CD4-positive, alpha-beta T cell treated with Interleukin-17A for 4 hours (primary cell): ENCODE data around the gene ZCCHC7.

Source experiments
- DNase-seq: peaks from one replicate; pipeline ENCODE4 v3.0.0-alpha.2; 2020; ENCODE audit warnings: mixed read lengths

The ZCCHC7 gene

DNA sequence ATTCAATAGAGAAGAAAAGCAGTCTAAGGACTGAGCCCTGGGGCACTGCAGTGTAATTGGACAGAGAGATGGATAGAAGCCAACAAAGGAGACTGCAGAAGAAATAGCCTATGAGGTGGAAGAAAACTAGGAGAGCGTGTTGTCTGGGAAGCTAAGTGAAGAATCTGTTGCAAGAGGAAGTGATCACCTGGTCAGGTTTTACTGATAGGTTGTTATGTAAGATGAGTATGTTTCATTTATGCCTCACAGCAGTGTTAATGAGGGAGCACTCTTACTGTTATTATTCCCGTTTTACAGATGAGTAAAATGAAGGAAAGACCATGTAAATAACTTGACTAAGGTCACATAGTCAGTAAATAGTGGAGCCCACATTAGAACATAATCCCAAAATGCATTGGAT lies 222.1 kb downstream of the ZCCHC7 start:
- no peak for DNase-seq

DNA sequence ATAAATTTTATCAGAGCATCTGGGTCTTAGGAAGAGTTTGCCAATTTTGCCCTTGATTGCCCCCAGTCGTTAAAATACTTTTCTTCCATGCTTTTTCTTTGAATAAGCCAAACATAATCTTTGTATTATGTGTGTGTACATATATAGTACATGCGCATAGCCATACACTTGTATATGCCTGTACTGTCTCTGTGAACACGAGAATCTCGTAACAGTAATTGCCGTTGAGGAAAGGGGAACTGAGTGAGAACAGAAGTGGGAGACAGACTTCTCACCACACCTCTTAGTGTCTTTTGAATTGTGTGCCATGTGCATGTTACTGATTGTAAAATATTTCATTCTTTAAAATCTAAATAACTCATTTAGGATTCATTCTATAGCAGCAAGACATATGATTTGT lies 222.5 kb downstream of the ZCCHC7 start:
- no peak for DNase-seq

DNA sequence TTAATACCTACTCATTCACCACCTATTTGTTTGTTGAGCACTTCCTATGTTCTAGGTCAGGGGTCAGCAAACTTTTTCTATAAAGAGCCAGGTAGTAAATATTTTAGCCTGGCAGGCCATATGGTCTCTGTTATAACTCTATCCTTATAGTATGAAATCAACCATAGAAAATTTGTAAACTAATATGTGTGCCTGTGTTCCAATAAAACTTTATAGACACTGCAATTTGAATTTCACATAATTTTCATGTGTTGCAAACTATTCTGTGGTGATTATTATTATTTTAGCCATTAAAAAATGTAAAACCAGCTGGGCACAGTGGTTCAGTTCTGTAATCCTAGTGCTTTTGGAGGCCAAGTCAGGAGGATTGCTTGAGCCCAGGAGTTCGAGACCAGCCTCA lies 223.3 kb downstream of the ZCCHC7 start:
- DNase-seq = no peak

DNA sequence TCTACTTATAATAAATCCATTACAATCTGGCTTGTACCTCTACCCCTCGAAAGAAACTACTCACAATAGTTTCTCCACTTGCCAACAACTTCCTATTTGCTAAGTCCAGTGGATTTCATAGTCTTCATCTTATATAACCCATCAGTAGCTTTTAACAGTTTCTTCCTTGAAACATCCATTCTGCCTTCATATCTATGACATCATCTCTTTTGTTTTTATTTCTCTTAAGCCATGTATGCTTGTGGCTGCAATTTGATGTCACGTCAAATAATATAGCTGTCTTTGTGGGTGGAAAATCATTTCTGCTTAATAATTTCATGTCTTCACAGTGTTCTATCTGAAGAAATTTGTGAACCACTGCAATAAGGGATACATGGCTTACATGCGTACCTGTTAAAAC lies 224.7 kb downstream of the ZCCHC7 start:
- no peak for DNase-seq

DNA sequence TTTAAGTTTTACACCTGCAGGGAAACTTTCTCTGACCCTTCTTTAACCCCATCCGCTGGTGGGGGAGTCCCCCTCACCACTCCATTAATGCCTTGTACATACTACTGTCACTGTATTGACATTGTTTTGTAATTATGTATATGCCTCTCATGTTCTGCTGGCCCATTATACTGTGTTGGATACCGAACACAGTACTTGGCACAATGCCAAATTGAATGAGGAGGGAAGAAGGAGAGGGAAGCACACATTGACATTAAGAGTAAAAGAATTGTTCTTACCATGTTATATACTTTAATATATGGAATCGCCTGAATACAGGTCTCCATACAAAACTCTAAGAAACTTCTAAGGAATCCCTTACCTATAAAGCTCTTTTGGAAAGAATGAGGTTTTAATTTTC lies 228.5 kb downstream of the ZCCHC7 start:
- DNase-seq = no peak

DNA sequence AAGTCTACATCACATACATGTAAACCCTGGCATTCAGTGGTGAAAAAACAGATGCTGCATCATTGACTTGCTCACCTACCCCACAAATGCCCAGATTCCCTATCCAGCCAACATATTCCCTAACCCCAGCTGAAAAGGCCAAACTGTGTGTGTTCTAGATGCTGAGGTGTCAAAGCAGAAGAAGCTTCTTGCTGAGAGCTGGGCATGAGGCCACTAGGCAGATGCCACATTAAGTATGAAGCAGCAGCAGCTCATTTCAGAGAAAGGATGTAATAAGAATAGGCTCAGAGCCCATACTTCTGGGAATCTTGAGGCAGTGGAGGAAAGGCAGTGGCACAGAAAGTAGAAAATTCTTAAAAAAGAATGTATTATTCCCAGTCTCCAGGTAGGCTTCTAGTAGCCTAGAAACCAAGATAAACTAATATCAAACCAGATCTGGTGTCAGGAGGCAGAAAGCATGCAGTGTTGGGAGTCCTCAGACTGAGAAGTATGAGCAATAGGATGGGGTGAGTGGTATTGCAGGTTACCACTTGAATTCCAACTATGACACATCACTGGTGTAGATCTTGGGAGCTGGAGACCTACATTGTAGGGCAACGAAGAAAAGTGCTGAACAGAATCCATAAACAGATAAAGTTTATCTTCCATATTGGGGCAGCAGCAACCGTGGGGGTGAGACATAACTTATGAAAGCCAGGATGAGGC lies 230.3 kb downstream of the ZCCHC7 start:
- DNase-seq = no peak

DNA sequence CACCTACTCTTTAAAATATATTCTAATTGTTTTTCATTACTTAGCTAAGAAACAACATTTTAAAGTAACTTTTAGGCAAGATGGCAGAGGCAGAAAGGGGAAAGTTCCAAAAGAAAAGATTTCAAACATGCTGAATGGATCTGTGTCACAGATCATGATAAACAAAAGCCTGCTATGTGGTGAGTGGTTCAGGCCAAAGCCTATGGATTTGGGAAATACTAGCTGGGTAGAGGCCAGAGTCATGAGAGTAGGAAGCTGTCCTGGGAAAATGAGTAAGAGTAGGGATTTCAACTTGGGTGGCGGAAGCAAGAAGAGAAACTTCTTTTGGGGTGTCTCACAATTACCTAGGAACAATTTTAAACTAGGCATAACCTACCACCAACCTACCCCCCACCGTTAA lies 233.4 kb downstream of the ZCCHC7 start:
- DNase-seq = no peak

DNA sequence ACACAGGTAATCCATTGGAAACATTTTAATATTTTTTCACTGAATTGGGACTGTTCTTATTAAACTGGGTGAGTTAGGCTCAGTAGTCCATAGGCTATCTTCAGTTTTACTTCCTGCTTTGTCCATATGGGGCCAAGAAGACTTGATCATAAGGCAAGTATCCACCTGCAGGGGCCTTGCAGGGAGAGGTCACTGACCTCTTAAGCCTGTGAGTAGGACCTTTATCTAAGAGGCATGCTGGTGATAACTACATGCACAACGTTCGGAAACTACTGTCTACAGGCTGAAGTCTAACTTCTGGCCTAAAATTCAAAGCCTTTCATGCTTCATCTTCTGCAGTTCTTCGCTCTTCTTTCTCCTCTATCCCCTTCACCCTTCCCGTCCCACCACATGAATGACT lies 242.1 kb downstream of the ZCCHC7 start:
- no peak for DNase-seq

DNA sequence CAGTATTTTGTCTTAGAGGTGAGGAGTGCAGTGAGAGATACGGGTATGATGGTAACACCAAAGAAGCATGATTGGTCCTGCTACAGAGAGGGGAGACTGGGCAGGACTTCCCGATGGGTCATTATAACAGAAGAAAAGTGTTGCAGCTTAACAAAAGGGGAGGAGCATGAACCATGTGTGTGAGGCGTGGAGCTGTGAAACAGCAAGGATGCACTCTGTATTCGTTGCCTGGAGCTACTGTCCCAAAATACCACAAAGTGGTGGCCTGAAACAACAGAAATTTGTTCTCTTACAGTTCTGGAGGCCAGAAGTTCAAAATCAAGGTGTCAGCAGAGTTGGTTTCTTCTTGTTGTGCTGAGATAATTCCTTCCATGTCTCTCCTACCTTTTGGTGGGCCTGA lies 242.8 kb downstream of the ZCCHC7 start:
- no peak for DNase-seq

DNA sequence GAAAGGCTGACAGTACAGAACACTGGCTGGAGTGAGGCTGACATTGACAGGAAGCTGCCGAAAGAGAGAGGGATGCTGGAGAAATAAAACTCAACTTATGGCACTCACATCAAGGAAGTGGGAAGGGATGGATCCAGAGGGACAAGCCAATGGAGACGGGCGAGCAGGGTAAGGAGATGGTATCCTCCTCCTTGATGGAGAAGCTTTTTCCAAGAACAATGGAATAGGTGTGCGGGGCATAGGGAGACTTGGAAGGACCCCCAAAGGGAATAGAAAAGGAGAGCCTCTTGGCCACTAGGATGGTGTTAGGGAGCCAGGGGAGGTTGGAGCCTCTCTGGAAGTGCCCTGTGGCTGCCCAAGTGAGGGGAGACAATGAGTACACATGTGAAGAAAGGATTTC lies 243.8 kb downstream of the ZCCHC7 start:
- no peak for DNase-seq

DNA sequence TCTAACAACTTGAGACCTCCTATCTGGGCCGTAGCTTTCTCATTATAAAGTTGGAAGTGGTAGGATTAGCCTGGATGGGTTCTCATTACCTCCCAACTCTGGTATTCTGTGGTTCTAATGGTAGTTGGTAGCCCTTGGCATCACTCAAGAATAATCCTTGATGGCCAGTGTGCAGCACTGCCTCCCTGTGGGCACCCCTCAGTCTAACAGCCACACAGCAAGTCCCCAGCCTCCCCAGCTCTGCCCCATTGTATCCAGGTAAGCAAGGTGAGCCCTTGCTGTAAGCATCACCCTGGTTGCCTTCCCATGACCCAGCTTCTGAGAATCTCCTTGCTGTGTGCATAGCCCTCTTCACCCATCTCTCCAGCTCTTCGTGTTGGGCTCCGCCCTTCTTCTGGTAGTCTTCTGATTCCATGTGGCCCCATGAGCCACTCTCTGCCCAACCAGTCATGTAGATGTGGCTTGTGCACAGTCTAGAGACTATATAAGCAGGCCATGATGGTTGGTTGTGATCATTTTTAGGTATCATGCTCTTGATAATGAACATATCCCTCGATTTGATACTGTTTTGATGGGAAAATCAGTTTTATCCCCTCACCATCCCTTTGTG lies 244.5 kb downstream of the ZCCHC7 start:
- peak; percentile 16 for DNase-seq

DNA sequence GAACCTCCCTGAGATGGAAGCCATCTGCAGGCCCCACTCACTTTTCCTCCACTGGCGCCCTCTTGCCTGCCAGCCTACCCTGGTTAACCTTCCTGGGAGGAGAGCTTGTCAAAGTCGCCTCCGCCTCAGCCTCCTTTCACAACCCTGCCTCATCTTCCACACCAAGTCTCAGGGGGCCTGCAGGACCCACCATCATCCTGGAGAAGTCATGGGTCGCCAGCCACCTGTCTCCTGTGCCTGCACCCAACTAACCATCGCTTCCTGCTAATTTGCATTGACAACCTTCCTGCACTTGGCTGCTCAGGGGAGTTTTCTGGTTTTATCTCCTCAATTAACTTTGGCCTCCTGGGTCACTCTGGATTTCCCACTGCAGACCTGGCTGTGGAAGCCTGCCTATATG lies 249.3 kb downstream of the ZCCHC7 start:
- DNase-seq = no peak

DNA sequence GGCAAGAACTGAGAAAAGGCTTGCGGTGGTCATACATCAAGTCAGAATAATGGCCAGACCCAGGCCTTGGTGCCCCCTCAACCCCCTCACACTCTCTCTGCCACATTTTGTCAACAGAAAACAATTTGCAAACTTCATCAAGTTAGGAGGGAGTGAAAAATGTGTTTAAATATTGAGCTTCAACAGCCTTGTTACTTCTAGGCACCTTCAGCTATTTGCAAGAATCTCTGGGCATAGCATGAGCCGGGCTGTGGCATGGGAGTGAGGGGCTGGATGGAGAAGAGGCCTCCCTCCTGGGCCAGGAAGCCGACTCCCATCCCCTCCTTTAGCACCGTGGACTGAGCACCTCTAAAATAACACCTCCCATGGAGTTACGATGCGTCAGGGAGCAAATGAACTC lies 249.9 kb downstream of the ZCCHC7 start:
- DNase-seq = no peak

DNA sequence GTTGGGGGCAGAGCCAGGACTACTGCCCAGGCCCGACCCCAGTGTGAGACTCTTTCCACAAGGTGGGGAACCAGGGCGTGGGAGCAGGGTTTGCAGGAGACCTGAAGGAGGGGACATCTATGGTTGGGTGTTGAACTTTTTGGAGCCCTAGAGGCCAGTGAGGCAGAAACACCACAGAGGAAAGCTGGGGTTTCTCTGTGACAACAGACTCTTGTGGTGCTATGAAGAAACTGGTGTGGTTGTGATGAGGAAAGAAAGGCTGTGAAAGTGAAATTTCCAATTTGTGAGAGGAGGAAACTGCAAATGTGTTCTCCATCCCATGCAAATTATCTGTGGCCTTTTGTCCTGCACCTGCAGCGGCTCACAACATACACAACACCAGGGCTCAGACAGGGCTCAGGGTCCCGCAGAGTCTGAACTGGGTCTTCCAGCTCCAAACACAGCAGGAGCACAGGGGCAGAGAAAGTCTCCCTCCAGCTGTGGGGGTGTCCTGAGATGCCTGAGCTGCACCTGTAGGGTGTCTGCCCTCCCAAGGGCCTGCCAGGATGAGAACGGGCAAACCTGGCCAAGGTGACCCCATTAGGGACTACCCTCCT lies 250.7 kb downstream of the ZCCHC7 start:
- DNase-seq = no peak

DNA sequence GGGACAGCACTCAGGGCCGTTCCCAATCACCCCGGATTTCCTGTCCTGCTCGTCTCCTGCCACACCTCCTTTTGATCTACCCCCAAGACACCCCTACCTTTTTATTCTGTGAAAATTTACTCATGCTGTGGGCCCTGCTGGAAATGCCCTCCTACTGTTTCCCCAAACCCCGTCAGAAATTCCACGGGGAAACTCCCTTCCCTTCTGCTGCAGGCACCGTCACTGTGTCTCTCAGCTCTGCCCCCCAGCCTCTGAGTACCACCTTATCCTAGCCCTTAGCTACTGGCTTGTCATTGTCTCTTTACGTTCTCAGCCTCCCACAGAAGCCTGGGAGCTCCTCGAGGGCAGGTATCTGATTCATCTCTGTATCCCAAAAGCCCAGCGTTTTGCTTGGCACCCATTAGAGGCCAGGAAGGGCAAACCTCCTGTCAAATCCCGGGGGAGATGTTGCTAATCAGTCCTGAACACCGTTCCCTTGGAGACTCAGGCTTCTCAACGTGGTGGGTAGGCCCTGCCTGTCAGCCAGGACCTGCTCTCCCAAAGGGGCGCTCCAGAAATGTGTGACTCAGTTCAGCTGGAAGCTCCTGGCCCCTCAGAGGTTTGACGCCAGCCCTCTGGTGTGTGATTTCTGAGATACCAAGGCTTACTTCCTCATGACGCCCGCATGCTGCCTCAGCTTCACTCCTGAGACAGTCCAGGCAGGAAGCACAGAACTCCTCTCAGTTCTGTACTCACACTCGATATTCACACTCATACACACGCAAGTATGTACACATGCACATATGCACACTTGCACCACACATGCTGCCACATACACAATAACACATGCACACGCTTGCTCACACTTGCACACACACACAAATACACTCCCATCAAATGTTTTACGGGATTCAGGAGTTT lies 251.4 kb downstream of the ZCCHC7 start:
- no peak for DNase-seq

DNA sequence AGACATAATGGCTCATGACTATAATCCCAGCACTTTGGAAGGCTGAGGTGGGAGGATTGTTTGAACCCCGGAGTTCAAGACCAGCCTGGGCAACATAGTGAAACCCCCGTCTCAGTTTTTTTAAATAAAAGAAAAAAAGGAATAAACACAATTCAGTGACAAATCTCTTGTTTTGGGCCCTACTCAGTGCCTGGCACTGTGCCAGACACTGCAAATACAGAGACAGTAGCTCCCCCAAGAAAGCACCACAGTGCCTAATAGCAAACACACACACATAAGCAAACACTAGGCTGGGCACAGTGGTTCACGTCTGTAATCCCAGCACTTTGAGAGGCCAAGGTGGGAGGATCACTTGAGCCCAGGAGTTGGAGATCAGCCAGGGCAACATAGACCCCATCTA lies 252.5 kb downstream of the ZCCHC7 start:
- no peak for DNase-seq

DNA sequence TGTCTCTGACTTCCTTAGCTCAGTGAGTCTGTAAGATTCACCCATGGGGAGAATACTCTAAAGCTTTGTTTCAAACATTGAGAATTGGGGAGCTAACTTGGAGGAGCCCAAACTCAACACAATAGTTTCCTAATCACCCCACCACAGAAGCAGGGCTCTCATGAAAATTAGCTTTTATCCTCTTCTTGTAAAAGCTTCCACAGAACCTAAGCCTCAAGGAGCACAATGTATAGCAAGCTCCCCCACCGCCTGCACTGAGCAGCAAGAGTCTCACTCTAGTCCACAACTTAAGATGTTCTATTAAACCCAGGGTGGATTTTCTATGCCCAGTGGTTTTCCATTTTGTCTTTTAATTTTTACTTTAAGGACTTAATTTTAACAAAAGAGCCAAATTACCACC lies 253.2 kb downstream of the ZCCHC7 start:
- no peak for DNase-seq

DNA sequence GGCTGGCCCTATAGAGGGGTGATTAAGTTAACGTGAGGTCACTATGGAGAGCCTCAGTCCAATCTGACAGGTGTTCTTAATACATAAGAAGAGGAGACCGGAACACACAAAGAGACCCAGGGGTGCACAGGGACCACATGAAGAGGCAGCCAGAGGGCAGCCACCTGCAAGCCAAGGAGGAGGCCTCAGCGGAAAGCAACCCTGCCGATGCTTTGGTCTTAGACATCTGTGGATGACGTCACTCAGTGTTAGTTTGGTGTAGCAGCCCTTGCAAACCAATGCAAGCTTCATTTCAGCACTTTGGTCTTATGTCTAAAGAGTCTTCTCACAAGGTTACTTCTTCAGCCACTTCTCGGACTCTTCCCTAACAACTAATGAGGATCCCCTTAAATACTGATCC lies 254.5 kb downstream of the ZCCHC7 start:
- no peak for DNase-seq

DNA sequence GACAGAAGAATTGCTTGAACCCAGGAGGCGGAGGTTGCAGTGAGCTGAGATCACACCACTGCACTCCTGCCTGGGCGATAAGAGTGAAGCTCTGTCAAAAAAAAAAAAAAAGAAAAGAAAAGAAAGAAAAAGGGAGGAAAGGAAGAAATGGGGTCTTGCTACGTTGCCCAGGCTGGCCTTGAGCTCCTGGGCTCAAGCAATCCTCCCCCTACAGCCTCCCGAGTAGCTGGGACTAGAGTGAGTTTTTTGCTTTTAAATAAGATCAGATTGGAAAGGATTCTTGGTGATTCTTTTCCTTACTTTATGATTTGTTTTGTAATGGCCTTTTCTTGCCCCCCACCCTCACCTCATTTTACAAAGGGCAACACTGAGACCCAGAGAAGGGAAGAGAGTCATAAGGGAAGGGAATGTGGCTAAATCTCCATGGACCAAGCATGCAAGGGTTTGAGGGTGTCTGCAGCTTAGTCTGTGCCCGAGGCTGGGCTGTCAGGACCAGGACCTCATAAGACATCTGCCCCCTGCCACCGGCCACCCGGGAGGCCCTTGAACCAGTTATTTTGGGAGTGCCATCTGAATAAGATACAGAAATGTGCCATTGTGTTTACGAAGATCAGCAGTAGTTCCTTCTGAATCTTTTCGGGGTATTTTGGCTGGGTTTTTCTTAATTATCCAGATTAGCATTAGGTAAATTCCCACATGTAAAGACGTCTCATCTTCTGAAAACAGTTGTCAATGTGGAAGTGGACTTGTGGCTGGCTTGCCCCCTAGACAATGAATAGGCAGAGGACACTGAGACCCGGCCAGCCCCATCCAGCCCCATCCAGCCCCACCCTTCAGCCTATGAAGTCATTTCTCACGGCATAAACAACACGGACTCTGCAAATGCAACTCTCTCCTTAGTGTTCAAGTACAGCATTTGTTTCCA lies 257.6 kb downstream of the ZCCHC7 start:
- no peak for DNase-seq

DNA sequence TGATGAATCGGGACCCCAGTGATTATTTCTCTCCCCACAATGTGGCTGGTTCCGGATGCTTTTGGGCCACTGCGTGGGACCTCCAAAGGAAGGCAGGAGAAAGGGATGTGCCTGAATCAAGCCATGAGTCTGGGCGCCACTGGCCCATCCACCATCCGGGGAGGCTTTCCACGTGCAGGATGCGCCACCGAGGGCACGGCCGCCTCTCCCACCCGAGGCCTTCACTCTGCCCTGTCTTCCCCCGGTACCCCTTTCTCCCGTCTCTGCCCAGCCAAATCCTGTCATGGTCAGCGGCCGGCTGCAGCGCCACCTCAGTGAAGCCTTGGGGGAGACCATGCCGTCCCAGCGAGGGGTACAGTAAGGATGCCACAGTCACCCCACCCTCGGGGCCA lies 258.2 kb downstream of the ZCCHC7 start:
- DNase-seq = no peak

DNA sequence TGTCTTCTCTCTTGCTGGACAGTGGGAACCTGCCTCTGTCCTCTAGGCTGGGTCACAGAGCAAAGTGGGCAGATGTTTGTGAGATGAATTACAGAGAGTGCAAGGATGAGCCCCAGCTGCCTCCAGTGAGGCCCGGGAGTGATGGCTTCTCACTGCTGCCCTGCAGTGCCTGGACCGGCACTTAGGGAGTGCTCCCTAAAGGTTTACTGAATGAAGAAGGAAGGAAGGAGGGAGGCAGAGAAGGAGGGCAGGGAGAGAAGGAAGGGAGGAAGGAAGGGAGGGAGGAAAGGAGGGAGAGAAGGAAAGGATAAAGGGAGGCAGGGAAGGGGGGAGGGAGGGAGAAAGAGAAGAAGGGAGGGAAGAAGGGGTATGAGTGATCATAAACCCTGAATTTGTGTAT lies 259.5 kb downstream of the ZCCHC7 start:
- DNase-seq = no peak

DNA sequence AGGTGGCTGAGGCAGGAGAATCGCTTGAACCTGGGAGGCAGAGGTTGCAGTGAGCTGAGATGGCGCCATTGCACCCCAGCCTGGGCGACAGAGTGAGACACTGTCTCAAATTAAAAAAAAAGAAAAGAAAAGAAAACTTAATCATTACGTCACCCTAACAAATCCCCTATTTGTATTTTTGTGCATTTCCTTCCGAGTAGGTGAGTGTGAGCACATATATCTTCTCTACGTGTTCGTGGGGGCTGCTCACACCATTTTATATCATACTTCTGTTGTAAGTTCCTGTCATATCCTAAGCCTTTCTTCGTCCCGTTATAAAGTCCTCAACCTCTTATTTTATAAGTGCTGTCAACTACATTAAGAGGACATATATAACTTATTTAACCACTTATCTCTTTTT lies 260.2 kb downstream of the ZCCHC7 start:
- no peak for DNase-seq
